GM19025 (cell line): ENCODE results near the gene MYOD1.

Experiments
- ATAC-seq: cut with Tn5 transposase; IDR thresholded peaks from one replicate; pipeline ENCODE4 v1.9.1; 2021; ENCODE audit warnings: mild to moderate bottlenecking, low read depth, moderate library complexity; ENCODE audit not compliant: unreplicated experiment

Gene MYOD1

GRCh38 chr11:17767914-17768313 is 48.5 kb downstream of the MYOD1 start:
- ATAC-seq, result no peak

DNA sequence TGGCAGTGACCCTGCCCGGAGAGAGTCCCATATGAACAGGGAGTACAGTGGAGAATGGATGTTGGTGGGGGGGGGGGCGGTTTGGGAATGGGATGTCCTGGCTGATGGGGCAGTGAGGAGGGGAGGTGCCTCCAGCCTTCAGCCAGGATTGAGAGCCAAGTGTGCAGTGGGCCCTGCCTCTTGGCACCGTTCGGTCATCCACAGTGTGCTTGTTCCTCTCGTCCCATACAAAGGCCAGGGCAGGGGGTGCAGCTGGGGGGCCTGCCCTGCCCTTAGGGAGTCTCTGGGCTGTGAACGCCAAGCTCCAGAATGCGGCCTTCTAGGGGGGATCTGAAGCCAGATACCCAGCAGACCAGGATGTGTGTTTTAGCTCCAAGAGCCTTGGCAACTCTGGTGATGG is 49.2 kb downstream of the MYOD1 start:
- no peak for ATAC-seq

DNA sequence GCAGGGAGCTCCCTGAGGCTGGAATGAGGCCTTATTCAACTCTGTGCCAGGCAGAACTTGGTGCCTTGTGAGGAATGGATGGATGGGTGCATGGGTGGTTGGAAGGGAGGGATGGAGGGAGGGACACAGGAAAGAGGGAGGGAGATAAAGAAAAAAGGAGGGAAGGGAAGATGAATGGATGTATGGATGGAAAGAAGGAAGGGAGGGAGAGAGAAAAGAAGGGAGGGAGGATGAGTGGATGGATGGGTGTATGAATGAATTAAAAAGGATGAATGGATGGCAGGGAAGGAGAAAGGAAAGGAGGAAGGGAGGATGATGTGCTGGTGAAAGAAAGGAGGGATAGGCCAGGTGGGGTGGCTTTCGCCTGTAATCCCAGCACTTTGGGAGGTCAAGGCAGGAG is 49.8 kb downstream of the MYOD1 start:
- no peak for ATAC-seq

- no peak for ATAC-seq
Measured at GRCh38 chr11:17770048-17770652, 50.8 kb downstream of the MYOD1 start.

- ATAC-seq, result no peak
Measured at GRCh38 chr11:17770917-17771316, 51.5 kb downstream of the MYOD1 start.

- ATAC-seq, result no peak
Measured at GRCh38 chr11:17771415-17771814, 52.0 kb downstream of the MYOD1 start.
